SK-N-MC (cell line): Measurements from ENCODE around the gene COLEC11.
"Not testable (repeated sequence)": the region's sequence is repeated elsewhere in the genome, so short reads cannot be mapped to it uniquely, and the experiment has no call there.

Source experiments
- EZH2 ChIP-seq: fragments of 200-600 bp; sonication (generic); IDR thresholded peaks from one replicate; pipeline ENCODE4 v1.6.1; 2017; ENCODE audit warnings: antibody characterized with exemption
- POLR2AphosphoS5 ChIP-seq: IDR thresholded peaks from 2 replicates; pipeline ENCODE4 v1.6.1; 2012; ENCODE audit warnings: mild to moderate bottlenecking, low read depth, low read length, borderline replicate concordance

DNA sequence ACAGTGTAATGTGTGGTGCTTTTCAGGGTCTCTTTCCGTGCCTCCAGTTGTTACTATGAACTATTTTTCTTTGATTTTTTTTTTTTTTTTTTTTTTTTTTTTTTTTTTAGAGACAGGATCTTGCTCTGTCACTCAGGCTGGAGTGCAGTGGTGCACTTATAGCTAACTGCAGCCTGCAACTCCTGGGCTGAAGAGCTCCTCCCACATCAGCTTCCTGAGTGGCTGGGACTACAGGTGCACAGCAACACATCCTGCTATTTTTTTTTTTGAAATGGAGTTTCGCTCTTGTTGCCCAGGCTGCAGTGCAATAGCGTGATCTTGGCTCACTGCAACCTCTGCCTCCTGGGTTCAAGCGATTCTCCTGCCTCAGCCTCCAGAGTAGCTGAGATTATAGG, 14.4 kb downstream of the COLEC11 start:
- not testable (repeated sequence) for TF ChIP-seq POLR2AphosphoS5, EZH2
